ENCODE results near the gene THSD4.

DNA sequence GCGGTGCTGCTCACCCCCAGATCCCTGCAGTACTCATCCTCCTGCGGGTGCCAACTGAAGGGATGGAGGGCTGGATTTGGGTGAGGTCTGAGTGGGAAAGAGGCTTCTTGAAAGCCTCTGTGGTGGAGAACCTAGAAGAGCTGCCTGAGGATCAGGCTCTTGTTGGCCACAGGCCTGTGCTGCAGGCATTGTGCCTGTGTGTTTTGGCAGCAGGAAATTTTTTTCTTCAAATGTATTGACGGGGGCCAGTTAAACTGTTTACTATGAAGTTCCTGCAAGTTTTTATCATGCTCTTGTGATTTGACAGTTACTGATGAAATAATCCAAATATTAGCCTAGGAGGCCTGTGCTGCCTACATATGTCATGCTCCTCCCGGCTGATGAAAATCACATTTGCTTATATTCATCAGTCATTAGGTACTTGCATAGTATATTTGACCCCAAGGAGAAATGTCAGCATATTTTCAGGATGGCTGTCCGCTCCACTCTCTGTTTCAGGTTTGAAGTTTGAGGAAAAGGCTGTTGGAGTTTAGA, 103.1 kb downstream of the THSD4 start:
- TF ChIP-seq, protein P1, sequence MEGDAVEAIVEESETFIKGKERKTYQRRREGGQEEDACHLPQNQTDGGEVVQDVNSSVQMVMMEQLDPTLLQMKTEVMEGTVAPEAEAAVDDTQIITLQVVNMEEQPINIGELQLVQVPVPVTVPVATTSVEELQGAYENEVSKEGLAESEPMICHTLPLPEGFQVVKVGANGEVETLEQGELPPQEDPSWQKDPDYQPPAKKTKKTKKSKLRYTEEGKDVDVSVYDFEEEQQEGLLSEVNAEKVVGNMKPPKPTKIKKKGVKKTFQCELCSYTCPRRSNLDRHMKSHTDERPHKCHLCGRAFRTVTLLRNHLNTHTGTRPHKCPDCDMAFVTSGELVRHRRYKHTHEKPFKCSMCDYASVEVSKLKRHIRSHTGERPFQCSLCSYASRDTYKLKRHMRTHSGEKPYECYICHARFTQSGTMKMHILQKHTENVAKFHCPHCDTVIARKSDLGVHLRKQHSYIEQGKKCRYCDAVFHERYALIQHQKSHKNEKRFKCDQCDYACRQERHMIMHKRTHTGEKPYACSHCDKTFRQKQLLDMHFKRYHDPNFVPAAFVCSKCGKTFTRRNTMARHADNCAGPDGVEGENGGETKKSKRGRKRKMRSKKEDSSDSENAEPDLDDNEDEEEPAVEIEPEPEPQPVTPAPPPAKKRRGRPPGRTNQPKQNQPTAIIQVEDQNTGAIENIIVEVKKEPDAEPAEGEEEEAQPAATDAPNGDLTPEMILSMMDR (IDR thresholded peaks at IDR 0.05; ENCODE audit: insufficient read depth, low read length): no peak
- TF ChIP-seq POLR2AphosphoS5 (IDR thresholded peaks at IDR 0.05; ENCODE audit: low read depth) (no peak), REST (IDR thresholded peaks at IDR 0.05; ENCODE audit: insufficient replicate concordance, low read depth) (no peak), GABPA (IDR thresholded peaks at IDR 0.05; ENCODE audit: low read depth) (no peak)

Data from HL-60 (cell line).